ENCODE results near the gene CSHL1. TPM values are rescaled to one million over a fixed set of nuclear protein-coding genes. Genes with fewer than 3 reads are reported as not detected.
"Not testable (repeated sequence)": the region's sequence is repeated elsewhere in the genome, so short reads cannot be mapped to it uniquely, and the experiment has no call there.

Gene CSHL1
- total RNA-seq, 2 donors from 2014 or later: not detected

- TF ChIP-seq, protein P1, sequence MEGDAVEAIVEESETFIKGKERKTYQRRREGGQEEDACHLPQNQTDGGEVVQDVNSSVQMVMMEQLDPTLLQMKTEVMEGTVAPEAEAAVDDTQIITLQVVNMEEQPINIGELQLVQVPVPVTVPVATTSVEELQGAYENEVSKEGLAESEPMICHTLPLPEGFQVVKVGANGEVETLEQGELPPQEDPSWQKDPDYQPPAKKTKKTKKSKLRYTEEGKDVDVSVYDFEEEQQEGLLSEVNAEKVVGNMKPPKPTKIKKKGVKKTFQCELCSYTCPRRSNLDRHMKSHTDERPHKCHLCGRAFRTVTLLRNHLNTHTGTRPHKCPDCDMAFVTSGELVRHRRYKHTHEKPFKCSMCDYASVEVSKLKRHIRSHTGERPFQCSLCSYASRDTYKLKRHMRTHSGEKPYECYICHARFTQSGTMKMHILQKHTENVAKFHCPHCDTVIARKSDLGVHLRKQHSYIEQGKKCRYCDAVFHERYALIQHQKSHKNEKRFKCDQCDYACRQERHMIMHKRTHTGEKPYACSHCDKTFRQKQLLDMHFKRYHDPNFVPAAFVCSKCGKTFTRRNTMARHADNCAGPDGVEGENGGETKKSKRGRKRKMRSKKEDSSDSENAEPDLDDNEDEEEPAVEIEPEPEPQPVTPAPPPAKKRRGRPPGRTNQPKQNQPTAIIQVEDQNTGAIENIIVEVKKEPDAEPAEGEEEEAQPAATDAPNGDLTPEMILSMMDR (IDR thresholded peaks at IDR 0.05): peak; percentile 4 to 41 (median 36)
- intact Hi-C loops (cut with DNase I); H3K4me3 ChIP-seq; H3K4me1 ChIP-seq; H3K27me3 ChIP-seq; H3K27ac ChIP-seq; H3K9me3 ChIP-seq; H3K36me3 ChIP-seq (replicated peaks in 1 of 2; ENCODE audit: insufficient read depth in 1 of 2, low read depth in 2 of 2): not testable (repeated sequence)
- ATAC-seq: peak; percentile 66
- 23 to 24% methylated on average over 12 to 13 of the region's 13 CpGs for WGBS, 2 donors
- DNase-seq: peak in 3 of 4 donors; percentile 31 to 32 (median 31)
Measured at GRCh38 chr17:63889026-63889848, 21.8 kb downstream of the CSHL1 start.

DNA sequence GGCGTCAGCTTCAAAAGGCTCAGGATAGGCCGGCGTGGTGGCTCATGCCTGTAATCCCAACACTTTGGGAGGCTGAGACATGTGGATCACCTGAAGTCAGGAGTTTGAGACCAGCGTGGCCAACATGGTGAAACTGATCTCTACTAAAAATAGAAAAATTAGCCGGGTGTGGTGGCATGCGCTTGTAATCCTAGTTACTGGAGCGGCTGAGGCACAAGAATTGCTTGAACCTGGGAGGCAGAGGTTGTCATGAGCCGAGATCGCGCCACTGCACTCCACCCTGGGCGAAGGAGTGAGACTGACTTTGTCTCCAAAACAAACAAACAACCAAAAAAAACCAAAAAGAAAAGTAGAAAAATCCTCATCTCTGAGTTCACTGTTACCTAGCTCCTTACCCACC is 25.9 kb downstream of the CSHL1 start:
- H3K4me3 ChIP-seq; DNase-seq; intact Hi-C loops (cut with DNase I); H3K36me3 ChIP-seq (replicated peaks in 1 of 2; ENCODE audit: insufficient read depth in 1 of 2, low read depth in 2 of 2); H3K4me1 ChIP-seq; H3K27me3 ChIP-seq; H3K9me3 ChIP-seq; H3K27ac ChIP-seq; ATAC-seq: not testable (repeated sequence)
- 80 to 88% methylated on average over 8 to 10 of the region's 11 CpGs for WGBS, 2 donors

DNA sequence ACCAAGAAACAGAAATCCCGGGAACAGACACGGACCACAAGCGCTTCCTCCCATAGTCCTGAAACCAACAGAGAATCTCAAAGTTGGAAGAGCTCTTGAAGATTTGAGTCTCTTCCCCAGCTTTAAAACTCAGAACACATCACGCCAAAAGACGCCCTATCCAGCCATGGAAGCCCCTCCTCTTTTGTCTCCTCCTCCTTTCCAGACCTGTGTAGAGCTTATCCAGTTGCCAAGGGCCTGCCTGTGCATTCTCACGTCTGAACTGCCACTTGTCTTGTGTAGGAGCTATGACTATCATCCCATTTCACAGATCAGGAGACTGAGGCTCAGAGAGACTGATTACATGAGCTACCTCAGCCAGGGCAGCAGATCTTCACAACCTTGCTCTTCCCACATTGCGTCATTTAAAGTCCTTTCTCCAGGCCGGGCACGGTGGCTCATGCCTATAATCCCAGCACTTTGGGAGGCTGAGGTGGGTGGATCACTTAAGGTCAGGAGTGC is 28.4 kb downstream of the CSHL1 start:
- ATAC-seq; H3K4me3 ChIP-seq; H3K36me3 ChIP-seq (replicated peaks in 1 of 2; ENCODE audit: insufficient read depth in 1 of 2, low read depth in 2 of 2); H3K9me3 ChIP-seq; H3K27ac ChIP-seq; intact Hi-C loops (cut with DNase I); H3K27me3 ChIP-seq; DNase-seq; H3K4me1 ChIP-seq: not testable (repeated sequence)
- 70 to 81% methylated on average over 8 to 9 of the region's 9 CpGs for WGBS, 2 donors

DNA sequence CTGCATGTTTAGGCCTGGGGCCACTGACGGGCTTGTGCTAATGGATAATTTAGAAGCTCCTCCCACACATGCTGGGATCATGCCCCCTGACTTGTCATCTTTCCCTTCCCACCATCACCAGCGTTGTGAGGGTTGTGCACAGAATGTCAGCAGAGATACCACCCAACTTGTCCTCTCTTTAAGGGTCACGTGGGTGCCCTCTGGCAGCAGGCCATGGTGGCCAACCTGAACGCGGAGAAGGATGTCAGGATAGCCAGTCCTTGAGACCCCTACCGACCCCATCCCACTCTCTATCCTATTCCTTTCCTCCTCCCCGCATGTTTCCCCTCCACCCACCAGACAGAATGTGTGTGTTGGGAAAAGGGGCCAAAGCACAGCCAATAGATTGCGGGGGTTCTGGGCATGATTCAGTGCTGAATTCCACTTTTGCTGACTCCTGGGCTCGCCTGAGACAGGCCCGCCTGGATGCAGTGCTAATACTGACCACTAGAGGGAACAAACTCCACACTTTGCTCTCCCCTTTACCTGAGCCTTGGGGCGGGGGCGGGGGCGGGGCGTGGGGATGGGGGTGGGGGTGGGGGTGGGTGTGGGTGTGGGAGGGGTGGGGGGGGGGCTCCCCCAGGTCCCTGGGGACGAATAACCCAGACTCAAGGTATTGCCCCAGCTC is 29.0 kb downstream of the CSHL1 start, which contains the start of gene GH2:
Gene GH2 (minus strand): TSS at position 10 of the 667 bp plus-strand sequence. CDS start 143 bp downstream, outside the sequence.
- Histone ChIP-seq H3K36me3 (replicated peaks in 1 of 2; ENCODE audit: insufficient read depth in 1 of 2, low read depth in 2 of 2) (no peaks in the 10 kb centered on the region), H3K27ac (no peak within 1 kb of the TSS), H3K4me1 (no peaks in the 10 kb centered on the region), H3K27me3 (no peaks in the 10 kb centered on the region), H3K4me3 (no peak within 1 kb of the TSS), H3K9me3 (no peaks in the 10 kb centered on the region)
- intact Hi-C loops (cut with DNase I): no loop called here
- 26 to 40% methylated on average over 10 to 15 of the region's 15 CpGs for WGBS, 2 donors
- DNase-seq: peak; percentile 57 to 69 (median 61)
- peak; percentile 80 for ATAC-seq
- TF ChIP-seq, protein P1 (IDR thresholded peaks at IDR 0.05): peak; percentile 35 to 62 (median 47)
- no peak for TF ChIP-seq POLR2A (IDR thresholded peaks at IDR 0.05)

DNA sequence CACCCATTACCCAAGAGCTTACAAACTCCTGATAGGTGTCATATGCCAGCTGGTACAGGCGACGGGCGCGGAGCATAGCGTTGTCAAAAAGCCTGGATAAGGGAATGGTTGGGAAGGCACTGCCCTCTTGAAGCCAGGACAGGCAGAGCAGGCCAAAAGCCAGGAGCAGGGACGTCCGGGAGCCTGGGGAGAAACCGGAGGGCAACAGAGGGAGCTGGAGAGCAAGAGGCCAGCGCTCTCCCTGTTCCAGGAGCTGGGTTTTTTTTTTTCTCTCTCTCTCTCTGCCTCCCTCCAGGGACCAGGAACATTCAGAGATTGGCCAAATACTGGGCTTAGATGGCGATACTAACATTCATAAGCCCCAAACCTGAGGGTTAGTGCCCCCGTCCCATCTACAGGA is 29.7 kb downstream of the CSHL1 start:
- H3K4me3 ChIP-seq; H3K4me1 ChIP-seq; H3K27me3 ChIP-seq; H3K36me3 ChIP-seq (replicated peaks in 1 of 2; ENCODE audit: insufficient read depth in 1 of 2, low read depth in 2 of 2); ATAC-seq; H3K27ac ChIP-seq; H3K9me3 ChIP-seq; intact Hi-C loops (cut with DNase I): not testable (repeated sequence)
- peak in 2 of 4 donors; percentile 13 to 24 for DNase-seq
- WGBS, 2 donors: 49 to 59% methylated on average over 8 to 11 of the region's 11 CpGs

- intact Hi-C loops (cut with DNase I): no loop called here
- Histone ChIP-seq H3K4me1 (no peaks in the 10 kb centered on the region), H3K27me3 (no peaks in the 10 kb centered on the region), H3K9me3 (no peaks in the 10 kb centered on the region), H3K27ac (no peak overlapping the region), H3K36me3 (replicated peaks in 1 of 2; ENCODE audit: insufficient read depth in 1 of 2, low read depth in 2 of 2) (no peaks in the 10 kb centered on the region), H3K4me3 (no peak overlapping the region)
- no peak for DNase-seq
- TF ChIP-seq, protein P1 (IDR thresholded peaks at IDR 0.05): no peak
- TF ChIP-seq POLR2A (IDR thresholded peaks at IDR 0.05): no peak
- 80 to 81% methylated on average over 6 to 8 of the region's 12 CpGs for WGBS, 2 donors
- no peak for ATAC-seq
Measured at GRCh38 chr17:63880706-63881105, 30.4 kb downstream of the CSHL1 start.

- H3K27ac ChIP-seq; intact Hi-C loops (cut with DNase I); H3K9me3 ChIP-seq: not testable (repeated sequence)
Measured at GRCh38 chr17:63878413-63878812, 32.6 kb downstream of the CSHL1 start.

GRCh38 chr17:63874693-63875092 is 36.4 kb downstream of the CSHL1 start:
- H3K36me3 ChIP-seq (replicated peaks in 1 of 2; ENCODE audit: insufficient read depth in 1 of 2, low read depth in 2 of 2); H3K4me1 ChIP-seq; H3K9me3 ChIP-seq; intact Hi-C loops (cut with DNase I); H3K27ac ChIP-seq; DNase-seq; H3K27me3 ChIP-seq; ATAC-seq; H3K4me3 ChIP-seq: not testable (repeated sequence)
- WGBS, 2 donors: 63 to 76% methylated on average over 4 to 6 of the region's 6 CpGs

More at GRCh38 chr17:63878413-63878812, 32.6 kb downstream of the CSHL1 start:
- DNase-seq; H3K36me3 ChIP-seq (replicated peaks in 1 of 2; ENCODE audit: insufficient read depth in 1 of 2, low read depth in 2 of 2); H3K4me1 ChIP-seq; H3K27me3 ChIP-seq; ATAC-seq; H3K4me3 ChIP-seq: not testable (repeated sequence)
- WGBS, 2 donors: 69 to 79% methylated on average over 9 of the region's 9 CpGs
